GM12878 (cell line): ENCODE data around the gene PGF. TPM values are rescaled to one million over a fixed set of nuclear protein-coding genes. Genes with fewer than 3 reads are reported as not detected.

Experiments used
- ATAC-seq: fragments of 200-7000 bp; cut with Tn5 transposase; 3 replicates; pipeline ENCODE4 v1.9.1; 2020; ENCODE audit warnings: mild to moderate bottlenecking, moderate library complexity
- BruUV-seq: library from RNA; stranded (reverse); fragments of 400-500 nt; replicated peaks from 2 replicates; lab custom pipeline; 2021; lab: Mats Ljungman, UMichigan
- CTCF ChIA-PET: fragments of 300-600 bp; sonication (Branson Sonifier 250); formaldehyde crosslinking; extraction: SDS; loops from one replicate; lab custom pipeline; 2021; ENCODE audit warnings: inconsistent platforms; lab: Yijun Ruan, JAX
- POLR2A ChIA-PET: fragments of 350-600 bp; formaldehyde crosslinking; extraction: SDS; loops from one replicate; lab custom pipeline; 2021; ENCODE audit warnings: inconsistent platforms; lab: Charles Lee
- RAD21 ChIA-PET: fragments of 300-600 bp; sonication (Branson Sonifier 250); formaldehyde crosslinking; loops from one replicate; lab custom pipeline; 2023; ENCODE audit warnings: antibody characterized with exemption; ENCODE audit not compliant: unreplicated experiment; lab: Charles Lee
- SMC1A ChIA-PET: fragments of 300-600 bp; sonication (Branson Sonifier 250); formaldehyde crosslinking; loops from one replicate; lab custom pipeline; 2023; ENCODE audit not compliant: unreplicated experiment, uncharacterized antibody; lab: Charles Lee
- DNase-seq: peaks from one replicate; pipeline ENCODE4 v3.0.0-alpha.2; 2011; ENCODE audit warnings: low read depth, low spot score
- FAIRE-seq: peaks from 3 replicates; lab custom pipeline; 2011; peaks lifted over from hg19 to GRCh38; lab: Jason Lieb, UNC
- H2AFZ ChIP-seq: 2 replicates; pipeline ENCODE4 v1.6.0; 2011; ENCODE audit warnings: low read depth, low read length, control low read depth; ENCODE audit not compliant: control insufficient read depth
- H3K27ac ChIP-seq: 2 replicates; pipeline ENCODE4 v1.5.1; 2011; ENCODE audit warnings: control low read depth; ENCODE audit not compliant: control insufficient read depth, insufficient read depth
- H3K27me3 ChIP-seq, 2 experiments: replicated peaks in 1 of 2; 2 replicates each; pipeline versions ENCODE4 v1.6.0 to v1.6.1; 2011; ENCODE audit warnings: low read length in 1 of 2; ENCODE audit not compliant: control insufficient read depth in 2 of 2, insufficient read depth in 2 of 2
- H3K36me3 ChIP-seq, 2 experiments: 2 replicates each; pipeline ENCODE4 v1.5.1; 2011; ENCODE audit warnings: low read length in 1 of 2; ENCODE audit not compliant: control insufficient read depth in 2 of 2, insufficient read depth in 2 of 2
- H3K4me1 ChIP-seq: 2 replicates; pipeline ENCODE4 v1.6.1; 2011; ENCODE audit warnings: mild to moderate bottlenecking, low read length, moderate library complexity, mixed read lengths; ENCODE audit not compliant: control insufficient read depth, insufficient read depth
- H3K4me2 ChIP-seq: 2 replicates; pipeline ENCODE4 v1.6.0; 2011; ENCODE audit warnings: control low read depth; ENCODE audit not compliant: control insufficient read depth, insufficient read depth
- H3K4me3 ChIP-seq: fragments of 200-600 bp; sonication (generic); 2 replicates; pipeline ENCODE4 v1.5.1; 2016
- H3K79me2 ChIP-seq: 2 replicates; pipeline ENCODE4 v1.6.0; 2011; ENCODE audit warnings: low read length; ENCODE audit not compliant: control insufficient read depth, insufficient read depth
- H3K9ac ChIP-seq: 2 replicates; pipeline ENCODE4 v1.8.0; 2011; ENCODE audit warnings: low read length, control low read depth, mixed read lengths; ENCODE audit not compliant: control insufficient read depth, insufficient read depth
- H3K9me3 ChIP-seq: replicated peaks from 3 replicates; pipeline ENCODE4 v1.5.1; 2011; ENCODE audit warnings: mild to moderate bottlenecking, low read length; ENCODE audit not compliant: control insufficient read depth, insufficient read depth
- H4K20me1 ChIP-seq: 2 replicates; pipeline ENCODE4 v1.6.0; 2011; ENCODE audit not compliant: control insufficient read depth, insufficient read depth
- CBX3 ChIP-seq: fragments of 200-600 bp; sonication (generic); IDR thresholded peaks from 2 replicates; pipeline ENCODE4 v1.6.1; 2016; ENCODE audit warnings: low read depth, borderline replicate concordance
- E2F4 ChIP-seq: IDR thresholded peaks from 2 replicates; pipeline ENCODE4 v1.6.1; 2012; ENCODE audit warnings: low read depth, low read length, improper control_type of control experiment
- FOS ChIP-seq: IDR thresholded peaks from 3 replicates; pipeline ENCODE4 v1.6.1; 2011; ENCODE audit warnings: borderline replicate concordance; ENCODE audit not compliant: insufficient read length; ENCODE audit errors: extremely low read depth
- NFYB ChIP-seq: IDR thresholded peaks from 2 replicates; pipeline ENCODE4 v1.6.1; 2011; ENCODE audit warnings: low read depth, mild to moderate bottlenecking, low read length, improper control_type of control experiment, moderate library complexity; ENCODE audit not compliant: insufficient read depth
- PAX5 ChIP-seq: IDR thresholded peaks from 2 replicates; pipeline ENCODE4 v1.6.1; 2011; ENCODE audit warnings: low read depth, low read length, borderline replicate concordance
- SUPT20H ChIP-seq: IDR thresholded peaks from 2 replicates; pipeline ENCODE4 v1.6.1; 2011; ENCODE audit warnings: low read depth, mild to moderate bottlenecking, low read length, moderate library complexity, borderline replicate concordance; ENCODE audit not compliant: control insufficient read depth
- ZBTB11 ChIP-seq: fragments of 450-650 bp; formaldehyde crosslinking; IDR thresholded peaks from 2 replicates; pipeline ENCODE4 v1.5.0; 2022; ENCODE audit warnings: mild to moderate bottlenecking, missing genetic modification characterization
- ZNF384 ChIP-seq: IDR thresholded peaks from 2 replicates; pipeline ENCODE4 v1.6.1; 2012; ENCODE audit warnings: low read depth, mild to moderate bottlenecking, low read length, improper control_type of control experiment, borderline replicate concordance
- ZNF592 ChIP-seq: fragments of 450-650 bp; IDR thresholded peaks from 2 replicates; pipeline ENCODE4 v1.6.1; 2017; ENCODE audit warnings: mild to moderate bottlenecking, moderate library complexity
- WGBS: methylation state at CpG from one replicate; pipeline ENCODE4 v1.1.6; 2016; ENCODE audit warnings: low lambda C conversion rate; ENCODE audit not compliant: insufficient replicate concordance, insufficient coverage; ENCODE audit errors: missing lambda C conversion rate; 5-methylcytosine and 5-hydroxymethylcytosine counted together
- in situ Hi-C: fragments of 300-500 bp; cut with MboI; formaldehyde crosslinking; loops from 9 replicates; pipeline ENCODE4 v1.14.3; 2018; ENCODE audit warnings: mixed read lengths
- intact Hi-C: fragments of 100-400 bp; cut with micrococcal nuclease; formaldehyde crosslinking; loops from one replicate; pipeline ENCODE4 v1.14.2; 2022; ENCODE audit not compliant: unreplicated experiment
- polyA plus RNA-seq, 11 experiments: library from polyadenylated mRNA; depleted of rRNA in 4 of 11; unstranded in 6 of 11; stranded (reverse) in 5 of 11; fragments of >200 nt; fragmentation: Nextera tagmentation in 4 of 11; fragmentation: Illumina TruSeq in 1 of 11; extraction: Ambion mirVana in 4 of 11; extraction: Trizol in 1 of 11; gene quantifications; 1 replicate in 1 of 11; 2 replicates in 10 of 11; pipeline versions ENCODE4 v1.2.1 to v1.2.3, GENCODE V29; 2011 to 2016; ENCODE audit warnings: inconsistent platforms in 2 of 11, missing spikeins in 2 of 11, low read depth in 1 of 11
- total RNA-seq, 4 experiments: library from RNA; depleted of rRNA in 3 of 4; stranded (reverse); fragments of >200 nt in 3 of 4; fragmentation: Illumina TruSeq in 1 of 4; extraction: Trizol in 1 of 4; gene quantifications; 2 replicates each; pipeline versions ENCODE4 v1.2.1 to v1.2.3, GENCODE V29; 2013 to 2021
- TF ChIP-seq, protein P1 (sequence below): fragments of 450-650 bp; conservative IDR thresholded peaks from 2 replicates; pipeline ENCODE4 v1.6.1; 2017; ENCODE audit warnings: mild to moderate bottlenecking, moderate library complexity

The PGF gene
- total and polyA plus RNA-seq, 10 of the 15 experiments (the other 5 are each of a cell fraction or from before 2014, with no cell fraction given) = 0.11 to 5.5 (median 0.63) TPM

DNA sequence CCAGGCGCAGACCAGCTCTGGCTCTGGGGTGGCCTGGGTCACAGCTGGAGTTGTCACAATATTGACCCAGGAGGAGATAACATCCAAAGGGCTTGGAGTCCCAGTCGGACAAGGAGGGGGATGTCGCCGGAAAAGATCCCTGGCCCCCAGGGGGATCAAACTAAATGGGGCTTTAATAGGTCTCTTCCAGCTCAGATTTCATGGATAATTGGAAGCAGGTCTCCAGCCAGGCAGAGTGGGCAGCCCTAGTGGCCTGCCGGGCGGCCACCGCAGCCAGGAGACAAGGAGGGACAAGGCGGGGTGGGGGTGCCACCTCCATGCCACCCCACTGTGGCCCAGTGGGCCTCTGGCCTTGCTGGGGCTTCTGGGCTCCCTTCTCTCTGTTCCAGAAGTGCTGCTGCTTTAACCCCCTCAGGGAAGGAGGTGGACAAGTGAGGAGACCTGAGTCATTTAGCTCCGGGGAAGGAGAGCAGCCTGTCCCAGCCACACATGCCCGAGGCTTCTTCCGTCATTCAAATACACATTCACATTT is 23.1 kb upstream of the PGF start (continued):
- TF ChIP-seq ZNF592 = no peak

GRCh38 chr14:74977901-74978385 is 22.5 kb upstream of the PGF start:
- ChIA-PET CTCF (no interaction called here), RAD21 (no interaction called here)
- in situ Hi-C loops = no loop called here
- Histone ChIP-seq H3K4me2 (no peak overlapping the region), H4K20me1 (no peaks in the 10 kb centered on the region), H2AFZ (no peak overlapping the region), H3K36me3 (no peaks in the 10 kb centered on the region)
- no peak for FAIRE-seq
- no peak for DNase-seq
- TF ChIP-seq PAX5 (no peak), ZBTB11 (CRISPR knock-in tag) (no peak), SUPT20H (no peak), E2F4 (no peak), FOS (no peak), NFYB (no peak), CBX3 (no peak), ZNF384 (no peak)
- TF ChIP-seq, protein P1, sequence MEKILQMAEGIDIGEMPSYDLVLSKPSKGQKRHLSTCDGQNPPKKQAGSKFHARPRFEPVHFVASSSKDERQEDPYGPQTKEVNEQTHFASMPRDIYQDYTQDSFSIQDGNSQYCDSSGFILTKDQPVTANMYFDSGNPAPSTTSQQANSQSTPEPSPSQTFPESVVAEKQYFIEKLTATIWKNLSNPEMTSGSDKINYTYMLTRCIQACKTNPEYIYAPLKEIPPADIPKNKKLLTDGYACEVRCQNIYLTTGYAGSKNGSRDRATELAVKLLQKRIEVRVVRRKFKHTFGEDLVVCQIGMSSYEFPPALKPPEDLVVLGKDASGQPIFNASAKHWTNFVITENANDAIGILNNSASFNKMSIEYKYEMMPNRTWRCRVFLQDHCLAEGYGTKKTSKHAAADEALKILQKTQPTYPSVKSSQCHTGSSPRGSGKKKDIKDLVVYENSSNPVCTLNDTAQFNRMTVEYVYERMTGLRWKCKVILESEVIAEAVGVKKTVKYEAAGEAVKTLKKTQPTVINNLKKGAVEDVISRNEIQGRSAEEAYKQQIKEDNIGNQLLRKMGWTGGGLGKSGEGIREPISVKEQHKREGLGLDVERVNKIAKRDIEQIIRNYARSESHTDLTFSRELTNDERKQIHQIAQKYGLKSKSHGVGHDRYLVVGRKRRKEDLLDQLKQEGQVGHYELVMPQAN = no peak
- TF ChIP-seq, all 136 proteins: peak for 0
- no peak for ATAC-seq
- ChIA-PET POLR2A (interaction anchor here (0.6 kb wide), 1 partner anchor 146 kb away, joined by 3 read pairs; no protein-coding TSS in a partner anchor), SMC1A (no interaction called here)
- Histone ChIP-seq H3K4me3 (no peak overlapping the region), H3K9me3 (no peaks in the 10 kb centered on the region), H3K27me3 (no peaks in the 10 kb centered on the region; a peak in 1 of 4 replicates), H3K4me1 (peaks cover 5% of the 10 kb centered on the region; the same call in 1 of the 2 replicates), H3K27ac (no peak overlapping the region), H3K79me2 (no peaks in the 10 kb centered on the region), H3K9ac (no peak overlapping the region)
- no TSS peak for BruUV-seq
- WGBS = 17% methylated on average over 6 of the region's 6 CpGs
- intact Hi-C loops = no loop called here
